NOMO-1 treated with DMSO at 0.1 percent for 48 hours (cell line): ENCODE data around the gene CCDC106.

Source experiments
- DNase-seq: peaks from one replicate; lab custom pipeline; 2025; ENCODE audit not compliant: unreplicated experiment; lab: John Stamatoyannopoulos, UW

The CCDC106 gene

DNA sequence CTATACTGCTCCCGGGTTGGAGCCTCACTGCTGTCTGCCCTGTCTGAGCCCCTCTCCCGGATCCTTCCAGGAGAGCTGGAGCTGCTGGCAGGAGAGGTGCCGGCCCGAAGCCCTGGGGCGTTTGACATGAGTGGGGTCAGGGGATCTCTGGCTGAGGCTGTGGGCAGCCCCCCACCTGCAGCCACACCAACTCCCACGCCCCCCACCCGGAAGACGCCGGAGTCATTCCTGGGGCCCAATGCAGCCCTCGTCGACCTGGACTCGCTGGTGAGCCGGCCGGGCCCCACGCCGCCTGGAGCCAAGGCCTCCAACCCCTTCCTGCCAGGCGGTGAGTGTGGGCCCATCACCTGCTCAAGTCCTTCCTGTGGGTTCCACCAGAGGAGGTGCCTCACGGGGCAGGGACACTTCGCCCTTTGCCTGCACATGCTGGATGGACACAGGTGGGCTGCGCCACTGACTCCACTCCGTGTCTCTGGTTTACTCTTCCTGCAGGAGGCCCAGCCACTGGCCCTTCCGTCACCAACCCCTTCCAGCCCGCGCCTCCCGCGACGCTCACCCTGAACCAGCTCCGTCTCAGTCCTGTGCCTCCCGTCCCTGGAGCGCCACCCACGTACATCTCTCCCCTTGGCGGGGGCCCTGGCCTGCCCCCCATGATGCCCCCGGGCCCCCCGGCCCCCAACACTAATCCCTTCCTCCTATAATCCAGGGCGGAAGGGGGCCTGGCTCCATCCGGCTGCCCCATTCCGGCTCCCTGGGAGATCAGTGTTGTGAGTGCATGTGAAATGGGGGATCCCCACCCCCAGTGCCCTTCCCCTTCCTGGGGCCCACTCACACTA is 46.9 kb downstream of the CCDC106 start:
- DNase-seq: no peak

DNA sequence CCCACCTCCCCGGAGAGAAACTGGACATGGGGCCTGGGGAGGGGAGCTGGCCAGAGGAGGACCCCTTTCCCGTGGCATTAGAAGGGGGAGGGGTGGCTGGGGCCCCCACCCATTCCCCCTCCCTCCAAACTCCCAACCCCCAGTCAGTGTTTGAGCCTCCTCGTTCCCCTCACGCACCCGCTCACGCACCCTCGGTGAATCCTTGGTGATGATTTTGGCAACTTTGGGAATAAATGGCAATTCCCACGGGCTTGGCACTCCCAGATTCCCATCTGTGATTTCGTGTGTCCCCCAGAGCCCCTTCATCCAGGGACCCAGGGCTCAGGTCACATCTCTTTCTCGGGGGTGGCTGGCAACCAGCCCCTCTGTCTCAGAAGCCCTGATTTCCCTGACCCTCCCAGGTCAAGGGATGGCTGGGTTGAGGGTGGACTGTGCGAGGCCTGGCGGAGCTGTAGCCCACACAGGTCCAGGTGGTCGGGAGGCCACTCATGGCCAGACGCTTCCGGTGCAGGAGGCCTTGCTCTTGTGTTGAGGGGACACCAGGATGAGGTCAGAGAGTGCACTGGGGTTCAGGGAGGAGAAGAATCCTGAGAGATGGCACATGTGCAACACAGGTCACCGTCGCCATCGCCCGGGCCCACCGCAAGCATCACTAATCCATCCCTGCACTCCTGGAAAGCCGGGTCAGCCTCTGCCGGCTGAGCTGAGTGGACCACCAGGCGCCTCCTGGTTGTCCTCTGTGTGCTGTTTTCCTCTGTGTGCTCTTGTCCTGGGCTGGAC is 47.7 kb downstream of the CCDC106 start:
- no peak for DNase-seq

DNA sequence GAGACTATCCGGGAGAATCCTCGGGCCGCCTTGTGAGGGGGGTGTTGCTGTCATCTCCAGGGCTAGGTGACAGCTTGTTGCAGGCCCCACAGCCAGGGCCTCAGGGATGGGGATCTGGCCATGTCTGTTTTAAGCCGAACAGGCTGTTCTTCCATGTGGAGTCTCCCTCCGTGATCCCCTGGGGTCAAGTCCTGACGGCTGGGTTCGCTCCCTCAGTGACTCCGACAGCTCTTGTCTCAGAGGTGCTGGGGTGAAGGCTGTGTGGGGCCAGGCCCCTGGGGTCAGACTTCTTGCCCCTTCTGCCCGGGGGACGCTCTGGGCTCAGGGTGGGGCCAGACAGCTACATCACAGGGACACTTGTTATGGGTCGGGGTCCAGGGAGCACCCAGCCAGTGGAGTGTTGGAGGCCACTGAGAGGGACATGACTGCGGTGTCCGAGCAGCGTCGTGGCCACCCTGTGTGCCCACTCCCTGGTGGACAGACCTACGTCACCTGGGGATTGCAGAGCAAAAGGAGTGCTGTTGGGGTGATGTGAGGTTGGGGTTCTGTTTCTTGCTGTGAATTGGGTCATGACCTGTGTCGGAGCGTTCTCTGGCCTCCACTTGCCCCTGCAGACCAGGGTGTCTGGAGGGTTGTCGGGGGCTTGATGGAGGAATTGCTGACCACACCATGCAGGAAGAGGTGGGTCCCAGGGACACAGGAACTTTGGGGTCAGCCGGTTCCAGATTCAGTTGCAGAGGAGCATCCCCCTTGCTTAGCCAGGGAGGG is 48.5 kb downstream of the CCDC106 start:
- no peak for DNase-seq

DNA sequence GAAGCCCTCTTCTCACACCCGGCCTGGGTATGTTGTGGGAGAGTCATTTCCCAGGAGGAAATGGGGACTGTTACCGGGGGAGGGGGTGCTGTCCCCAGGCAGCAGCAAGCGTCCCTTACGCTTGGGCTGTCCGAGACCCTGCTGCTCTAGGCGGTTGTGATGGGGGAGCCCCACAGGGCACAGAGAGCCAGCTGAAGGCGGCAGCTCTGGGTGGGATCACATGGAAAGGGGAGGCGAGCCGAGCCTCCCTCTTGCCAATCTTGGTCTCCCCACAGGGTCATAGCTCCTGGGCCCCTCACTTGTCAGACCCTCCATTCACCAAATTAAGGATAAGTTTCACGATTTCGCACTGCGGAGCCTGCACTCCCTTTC is 49.0 kb downstream of the CCDC106 start:
- DNase-seq: no peak

DNA sequence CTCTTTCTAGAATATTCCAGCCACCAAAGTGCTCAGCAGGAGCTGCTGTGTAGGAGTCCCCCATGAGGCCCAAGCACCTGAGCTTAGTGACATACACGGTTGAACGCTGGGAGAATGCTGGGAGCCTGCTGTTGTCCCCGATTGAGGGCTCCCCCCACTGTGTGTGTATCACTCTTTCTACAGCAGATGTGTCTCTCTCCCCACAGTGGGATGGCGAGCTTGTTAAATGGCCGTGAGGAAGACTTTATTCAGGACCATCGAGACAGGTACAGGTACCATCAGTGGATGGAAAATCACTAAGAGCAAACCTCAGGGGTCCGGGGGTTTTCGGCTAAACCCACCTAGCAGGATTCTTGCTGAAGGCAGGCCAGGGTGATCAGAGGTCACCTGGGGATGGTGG is 49.7 kb downstream of the CCDC106 start:
- no peak for DNase-seq

DNA sequence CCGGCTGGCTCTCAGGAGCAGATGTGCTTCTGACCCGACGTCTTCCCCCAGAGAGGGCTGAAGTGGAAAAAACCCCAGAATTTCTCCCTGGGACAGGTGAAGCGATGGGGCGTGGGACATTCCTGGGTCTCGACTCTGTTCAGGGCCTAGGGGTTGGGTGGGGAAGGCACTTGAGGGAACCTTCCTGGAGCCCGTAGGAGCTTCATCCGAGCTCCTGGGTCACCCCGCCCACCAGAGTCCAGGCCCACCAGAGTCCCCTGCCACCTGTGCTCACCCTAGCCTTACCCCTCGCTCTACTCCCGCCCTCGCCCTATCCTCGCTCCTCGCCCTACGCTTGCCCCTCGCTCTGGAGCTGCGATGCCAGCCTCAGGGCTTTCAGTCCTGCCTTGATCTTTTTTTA is 50.2 kb downstream of the CCDC106 start:
- DNase-seq: no peak

DNA sequence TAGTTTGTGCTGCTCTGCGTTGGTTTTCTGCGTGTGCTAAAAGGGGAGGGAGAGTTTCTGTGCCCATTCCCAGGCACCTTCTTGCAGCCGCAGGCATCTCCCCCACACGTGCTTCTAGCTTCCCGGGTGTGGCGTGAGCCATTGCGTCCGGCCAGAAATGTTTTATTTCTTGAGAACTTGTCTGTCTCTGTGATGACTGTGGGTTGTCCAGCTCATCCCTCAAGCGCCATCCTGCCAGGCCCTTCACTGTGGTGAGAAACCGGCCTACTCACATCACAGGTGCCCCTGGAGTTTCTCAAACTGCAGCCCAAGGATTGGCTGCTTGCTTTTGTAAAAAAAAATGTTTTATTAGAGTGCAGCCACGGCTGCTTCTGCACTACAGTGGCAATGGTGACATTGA is 51.2 kb downstream of the CCDC106 start:
- no peak for DNase-seq

DNA sequence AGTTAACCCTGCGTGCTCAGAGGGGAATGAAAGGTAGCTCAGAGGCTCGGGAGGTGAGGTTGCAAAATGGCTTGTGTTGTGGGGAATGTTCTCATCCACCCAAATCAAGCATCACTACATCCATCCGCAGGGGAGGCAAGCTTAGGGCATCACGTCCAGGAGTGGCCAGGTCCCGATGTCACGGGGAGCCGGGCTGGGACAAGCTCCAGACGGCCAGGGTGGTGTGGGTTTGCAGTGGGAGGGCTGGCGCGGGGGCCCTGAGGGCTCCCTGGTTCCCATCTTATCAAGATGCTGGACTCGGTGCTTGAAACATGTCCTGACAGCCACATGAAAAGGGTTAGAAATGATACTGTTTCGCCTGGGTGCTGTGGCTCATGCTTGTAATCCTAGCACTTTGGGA is 52.8 kb downstream of the CCDC106 start:
- no peak for DNase-seq

DNA sequence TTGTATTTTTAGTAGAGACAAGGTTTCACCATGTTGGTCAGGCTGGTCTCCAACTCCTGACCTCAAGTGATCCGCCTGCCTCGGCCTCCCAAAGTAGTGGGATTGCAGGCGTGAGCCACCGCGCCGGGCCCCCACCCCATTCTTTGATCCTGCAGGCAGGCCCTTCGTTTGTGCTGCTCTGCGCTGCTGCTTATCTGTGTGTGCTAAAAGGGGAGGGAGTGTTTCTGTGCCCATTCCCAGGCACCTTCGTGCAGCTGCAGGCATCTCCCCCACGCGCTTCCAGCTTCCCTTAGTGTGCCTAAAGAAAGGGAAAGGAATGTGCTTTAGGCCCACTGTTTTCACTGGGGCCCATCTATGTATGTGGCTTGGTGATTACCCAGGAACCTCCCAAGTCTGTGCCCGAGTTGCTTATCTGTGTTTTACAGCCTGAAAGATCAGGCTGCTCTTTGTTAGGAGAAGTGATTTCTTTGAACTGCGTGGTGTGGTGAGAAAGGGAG is 54.2 kb downstream of the CCDC106 start:
- DNase-seq: no peak
